Fibroblast of pulmonary artery (primary cell): ENCODE results near the gene BCAS1.
A peak's percentile ranks its signal among the peaks of the same experiment; 100 is the strongest.

Experiments used
- DNase-seq: peaks from one replicate; pipeline ENCODE4 v3.0.0-alpha.2; 2010; ENCODE audit warnings: low read depth
- H3K4me3 ChIP-seq: replicated peaks from 2 replicates; pipeline ENCODE4 v1.5.1; 2011; ENCODE audit warnings: low read depth, mild to moderate bottlenecking, control low read depth, low read length, moderate library complexity
- TF ChIP-seq, protein P1 (sequence below): IDR thresholded peaks from 2 replicates; pipeline ENCODE4 v1.5.1; 2011; ENCODE audit warnings: mild to moderate bottlenecking, control low read depth, low read length, inconsistent platforms; ENCODE audit errors: missing control alignments

Gene BCAS1

DNA sequence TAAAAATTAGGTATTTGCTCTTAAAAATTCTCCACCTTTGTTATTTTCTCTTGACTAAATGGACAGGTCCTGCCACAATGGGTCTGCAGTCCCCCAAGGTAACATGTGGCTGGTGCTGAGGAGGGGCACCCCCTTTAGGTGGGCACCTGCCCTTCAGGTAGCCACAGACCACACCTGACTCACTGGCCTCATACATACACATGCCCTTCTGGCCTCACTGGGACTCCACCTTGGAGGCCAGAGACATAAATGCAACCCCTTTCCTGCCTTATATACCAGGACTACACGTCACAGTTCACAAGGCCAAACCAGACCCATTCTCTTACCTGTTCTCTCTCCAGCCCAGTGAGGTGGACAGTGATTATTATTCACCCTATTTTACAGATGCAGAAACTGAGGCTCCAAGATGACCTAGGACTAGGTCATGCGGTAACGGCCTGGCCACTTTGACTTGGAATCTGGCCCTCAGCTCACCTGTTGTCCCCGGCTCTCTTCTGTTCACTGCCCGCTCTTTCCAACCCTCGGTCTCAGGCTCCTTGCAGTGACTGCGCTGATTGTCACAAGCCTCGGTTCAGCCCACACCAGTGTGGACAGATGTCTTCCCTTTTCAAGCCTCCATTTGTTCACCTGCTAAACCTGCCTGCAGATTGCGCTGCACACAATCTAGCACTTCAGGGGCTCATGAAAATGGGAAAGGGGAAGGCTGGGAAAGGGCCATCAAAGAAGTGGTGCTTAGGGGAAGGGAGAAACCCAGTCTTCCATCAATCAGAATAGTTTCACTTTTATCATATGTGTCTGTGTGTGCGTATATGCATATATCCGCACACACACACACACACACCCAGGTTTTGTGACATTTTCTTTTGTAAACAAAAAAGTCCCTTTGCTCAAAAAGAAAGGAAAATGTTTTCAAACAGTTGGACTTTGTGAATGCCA, 121.7 kb downstream of the BCAS1 start:
- TF ChIP-seq, protein P1, sequence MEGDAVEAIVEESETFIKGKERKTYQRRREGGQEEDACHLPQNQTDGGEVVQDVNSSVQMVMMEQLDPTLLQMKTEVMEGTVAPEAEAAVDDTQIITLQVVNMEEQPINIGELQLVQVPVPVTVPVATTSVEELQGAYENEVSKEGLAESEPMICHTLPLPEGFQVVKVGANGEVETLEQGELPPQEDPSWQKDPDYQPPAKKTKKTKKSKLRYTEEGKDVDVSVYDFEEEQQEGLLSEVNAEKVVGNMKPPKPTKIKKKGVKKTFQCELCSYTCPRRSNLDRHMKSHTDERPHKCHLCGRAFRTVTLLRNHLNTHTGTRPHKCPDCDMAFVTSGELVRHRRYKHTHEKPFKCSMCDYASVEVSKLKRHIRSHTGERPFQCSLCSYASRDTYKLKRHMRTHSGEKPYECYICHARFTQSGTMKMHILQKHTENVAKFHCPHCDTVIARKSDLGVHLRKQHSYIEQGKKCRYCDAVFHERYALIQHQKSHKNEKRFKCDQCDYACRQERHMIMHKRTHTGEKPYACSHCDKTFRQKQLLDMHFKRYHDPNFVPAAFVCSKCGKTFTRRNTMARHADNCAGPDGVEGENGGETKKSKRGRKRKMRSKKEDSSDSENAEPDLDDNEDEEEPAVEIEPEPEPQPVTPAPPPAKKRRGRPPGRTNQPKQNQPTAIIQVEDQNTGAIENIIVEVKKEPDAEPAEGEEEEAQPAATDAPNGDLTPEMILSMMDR, result no peak
- H3K4me3 ChIP-seq, result no peak overlapping the region
- no peak for DNase-seq

DNA sequence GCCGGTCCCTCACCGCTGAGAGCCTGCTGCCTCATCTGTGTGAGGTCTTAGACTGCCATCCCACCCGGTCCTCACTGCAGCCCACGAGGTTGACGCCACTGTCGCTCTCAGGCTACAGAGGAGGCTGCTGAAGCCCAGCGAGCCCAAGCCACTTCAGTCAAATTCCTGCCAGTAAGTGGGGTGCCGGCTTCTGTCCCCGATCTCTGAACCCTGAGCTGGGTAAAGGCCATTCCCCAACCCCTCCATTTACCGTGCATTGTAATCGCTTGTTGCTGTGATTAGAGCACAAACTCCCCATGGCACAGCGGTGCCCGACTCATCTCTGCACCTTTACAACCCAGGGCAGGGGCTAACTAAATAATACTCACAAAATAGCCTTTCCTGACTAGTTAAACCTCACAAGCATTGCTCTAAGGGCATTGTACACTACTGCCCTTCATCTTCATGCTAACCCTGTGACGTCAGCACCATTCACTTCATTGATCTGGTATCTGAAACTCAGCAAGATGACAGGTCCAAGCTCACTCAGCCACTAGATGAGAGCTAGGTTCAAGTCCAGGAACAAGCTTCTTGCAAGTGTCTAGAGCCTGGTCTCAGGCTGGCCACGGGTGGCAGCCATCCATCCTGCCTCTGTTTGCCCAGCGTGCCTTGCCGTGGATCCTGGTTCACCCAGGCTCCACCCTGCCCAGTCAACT, 122.7 kb downstream of the BCAS1 start:
- TF ChIP-seq, protein P1, result no peak
- no peak overlapping the region for H3K4me3 ChIP-seq
- no peak for DNase-seq

GRCh38 chr20:53946106-53946505, 124.3 kb downstream of the BCAS1 start:
- no peak for DNase-seq

GRCh38 chr20:53945478-53945877, 124.9 kb downstream of the BCAS1 start:
- no peak for DNase-seq
- no peak overlapping the region for H3K4me3 ChIP-seq
- TF ChIP-seq, protein P1, result no peak

More at GRCh38 chr20:53946106-53946505, 124.3 kb downstream of the BCAS1 start:
- H3K4me3 ChIP-seq, result no peak overlapping the region
- TF ChIP-seq, protein P1, result no peak

DNA sequence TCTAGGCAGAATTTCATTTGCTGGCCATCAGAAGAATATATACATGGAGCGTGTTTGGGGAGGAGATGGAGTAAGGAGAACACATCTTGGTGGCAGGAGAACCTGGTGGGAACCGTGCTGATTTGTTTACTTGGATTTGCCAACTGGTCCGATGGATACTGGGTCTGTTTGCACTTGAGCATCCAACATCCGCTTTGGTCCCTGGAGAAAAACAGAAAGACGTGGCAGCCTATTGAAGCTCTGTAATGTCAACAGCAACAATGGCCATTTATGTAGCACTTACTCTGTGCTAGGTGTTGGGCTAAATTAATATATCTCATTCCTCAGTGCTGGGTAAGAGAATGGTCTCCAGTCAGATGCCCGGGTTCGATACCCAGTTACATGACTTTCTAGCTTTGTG, 125.6 kb downstream of the BCAS1 start:
- H3K4me3 ChIP-seq, result no peak overlapping the region
- no peak for DNase-seq
- TF ChIP-seq, protein P1, result no peak

- peak; percentile 67 for DNase-seq
- peak overlapping the region; percentile 43 for H3K4me3 ChIP-seq
- TF ChIP-seq, protein P1, result peak; percentile 55
Measured at GRCh38 chr20:53943522-53944291, 126.7 kb downstream of the BCAS1 start.
